Activated T-cell treated with anti-CD3 and anti-CD28 coated beads, Interleukin-2, amount 50 U/mL, for 4 hours (primary cell): ENCODE data around the gene SNRPD3. TPM values are rescaled to one million over a fixed set of nuclear protein-coding genes. Genes with fewer than 3 reads are reported as not detected.
"Not testable (repeated sequence)": the region's sequence is repeated elsewhere in the genome, so short reads cannot be mapped to it uniquely, and the experiment has no call there.

ENCODE experiments used
- ATAC-seq, 2 donors: fragments of 200-7000 bp; cut with Tn5 transposase; one replicate each; pipeline ENCODE4 v1.10.0; 2021
- DNase-seq: peaks from one replicate; pipeline ENCODE4 v3.0.0-alpha.2; 2020
- H3K27me3 Mint-ChIP-seq: one replicate; pipeline ENCODE4 v1.8.0; 2021; ENCODE audit warnings: low read depth, mixed read lengths
- H3K36me3 Mint-ChIP-seq: one replicate; pipeline ENCODE4 v1.8.0; 2022; ENCODE audit warnings: mixed read lengths; ENCODE audit not compliant: insufficient read depth
- H3K4me1 Mint-ChIP-seq: one replicate; pipeline ENCODE4 v1.8.0; 2021; ENCODE audit warnings: low read depth, mixed read lengths
- H3K4me3 Mint-ChIP-seq: one replicate; pipeline ENCODE4 v1.8.0; 2021; ENCODE audit warnings: mild to moderate bottlenecking, moderate library complexity, mixed read lengths
- H3K9me3 Mint-ChIP-seq: one replicate; pipeline ENCODE4 v1.8.0; 2021; ENCODE audit warnings: mixed read lengths
- total RNA-seq, 3 donors: library from RNA; stranded (reverse); gene quantifications; one replicate each; pipeline ENCODE4 v1.2.1, GENCODE V29; 2021

The SNRPD3 gene
- total RNA-seq, 3 donors from 2014 or later, result 182 to 212 (median 210) TPM

GRCh38 chr22:24599514-24599913, 43.7 kb downstream of the SNRPD3 start:
- H3K36me3 Mint-ChIP-seq, result no peaks in the 10 kb centered on the region
- peaks cover 2% of the 10 kb centered on the region for H3K27me3 Mint-ChIP-seq
- DNase-seq (no peak), ATAC-seq (no peak)
- H3K4me3 Mint-ChIP-seq, result no peak overlapping the region
- peaks cover 17% of the 10 kb centered on the region for H3K4me1 Mint-ChIP-seq
- no peaks in the 10 kb centered on the region for H3K9me3 Mint-ChIP-seq

GRCh38 chr22:24599958-24600715, 44.3 kb downstream of the SNRPD3 start:
- not testable (repeated sequence) for H3K36me3 Mint-ChIP-seq, H3K27me3 Mint-ChIP-seq, H3K9me3 Mint-ChIP-seq, DNase-seq, ATAC-seq, H3K4me3 Mint-ChIP-seq
- peaks cover 17% of the 10 kb centered on the region for H3K4me1 Mint-ChIP-seq

- peaks cover 2% of the 10 kb centered on the region for H3K27me3 Mint-ChIP-seq
- ATAC-seq, result no peak
- no peak overlapping the region for H3K4me3 Mint-ChIP-seq
Measured at GRCh38 chr22:24601217-24602104, 45.7 kb downstream of the SNRPD3 start.

GRCh38 chr22:24602105-24602749, 46.4 kb downstream of the SNRPD3 start:
- not testable (repeated sequence) for H3K9me3 Mint-ChIP-seq, H3K4me3 Mint-ChIP-seq, ATAC-seq, DNase-seq, H3K27me3 Mint-ChIP-seq, H3K36me3 Mint-ChIP-seq
- peaks cover 19% of the 10 kb centered on the region for H3K4me1 Mint-ChIP-seq

More at GRCh38 chr22:24601217-24602104, 45.7 kb downstream of the SNRPD3 start:
- Mint-ChIP-seq H3K36me3 (no peaks in the 10 kb centered on the region), H3K4me1 (peaks cover 17% of the 10 kb centered on the region), H3K9me3 (no peaks in the 10 kb centered on the region)
- no peak for DNase-seq

- DNase-seq, H3K36me3 Mint-ChIP-seq, ATAC-seq, H3K27me3 Mint-ChIP-seq, H3K9me3 Mint-ChIP-seq: not testable (repeated sequence)
- peak within 1 kb of the TSS; percentile 51 for H3K4me3 Mint-ChIP-seq
- H3K4me1 Mint-ChIP-seq, result peaks cover 23% of the 10 kb centered on the region
Measured at GRCh38 chr22:24602847-24603769, 47.3 kb downstream of the SNRPD3 start, which contains the start of gene GGT1. GGT1 (plus strand) TSS chr22:24603193; CDS start chr22:24611082, 7,889 bp downstream.

GRCh38 chr22:24603770-24604629, 48.2 kb downstream of the SNRPD3 start:
- not testable (repeated sequence) for H3K36me3 Mint-ChIP-seq, H3K27me3 Mint-ChIP-seq, H3K9me3 Mint-ChIP-seq, DNase-seq
- peak; percentile 12 to 19 for ATAC-seq
- Mint-ChIP-seq H3K4me3 (peak overlapping the region; percentile 51), H3K4me1 (peaks cover 23% of the 10 kb centered on the region)

- DNase-seq, ATAC-seq, H3K9me3 Mint-ChIP-seq, H3K36me3 Mint-ChIP-seq, H3K27me3 Mint-ChIP-seq: not testable (repeated sequence)
- Mint-ChIP-seq H3K4me1 (peaks cover 23% of the 10 kb centered on the region), H3K4me3 (peak overlapping the region; percentile 29)
Measured at GRCh38 chr22:24606340-24606739, 50.5 kb downstream of the SNRPD3 start.

- H3K36me3 Mint-ChIP-seq, H3K9me3 Mint-ChIP-seq, H3K27me3 Mint-ChIP-seq: not testable (repeated sequence)
- peak; percentile 50 for DNase-seq
- Mint-ChIP-seq H3K4me1 (peaks cover 21% of the 10 kb centered on the region), H3K4me3 (peak overlapping the region; percentile 94)
- ATAC-seq, result peak; percentile 85 to 87
Measured at GRCh38 chr22:24607429-24607983, 51.7 kb downstream of the SNRPD3 start.

GRCh38 chr22:24608327-24608726, 52.5 kb downstream of the SNRPD3 start:
- not testable (repeated sequence) for H3K27me3 Mint-ChIP-seq

GRCh38 chr22:24609888-24610287, 54.1 kb downstream of the SNRPD3 start:
- H3K27me3 Mint-ChIP-seq, DNase-seq, H3K4me1 Mint-ChIP-seq, H3K36me3 Mint-ChIP-seq, H3K4me3 Mint-ChIP-seq, ATAC-seq, H3K9me3 Mint-ChIP-seq: not testable (repeated sequence)

More at GRCh38 chr22:24608327-24608726, 52.5 kb downstream of the SNRPD3 start:
- ATAC-seq, H3K36me3 Mint-ChIP-seq, H3K9me3 Mint-ChIP-seq, DNase-seq: not testable (repeated sequence)
- Mint-ChIP-seq H3K4me1 (peaks cover 18% of the 10 kb centered on the region), H3K4me3 (peak overlapping the region; percentile 94)

GRCh38 chr22:24614794-24615193, 59.0 kb downstream of the SNRPD3 start:
- H3K27me3 Mint-ChIP-seq, DNase-seq, H3K9me3 Mint-ChIP-seq, H3K4me3 Mint-ChIP-seq, H3K36me3 Mint-ChIP-seq, ATAC-seq, H3K4me1 Mint-ChIP-seq: not testable (repeated sequence)

- not testable (repeated sequence) for H3K4me3 Mint-ChIP-seq, DNase-seq, H3K36me3 Mint-ChIP-seq, H3K4me1 Mint-ChIP-seq, ATAC-seq, H3K27me3 Mint-ChIP-seq, H3K9me3 Mint-ChIP-seq
Measured at GRCh38 chr22:24621244-24621643, 65.4 kb downstream of the SNRPD3 start.
